ENCODE data around the gene MBOAT2.

Gene MBOAT2

GRCh38 chr2:9010866-9011265 lies 7.4 kb upstream of the MBOAT2 start:
- Histone ChIP-seq H3K9ac (no peak overlapping the region), H3K27me3 (ENCODE audit: control insufficient read depth, insufficient read depth, low read length) (no peaks in the 10 kb centered on the region), H3K79me2 (no peaks in the 10 kb centered on the region), H3K36me3 (ENCODE audit: control insufficient read depth, insufficient read depth, low read length) (no peaks in the 10 kb centered on the region), H3K4me3 (ENCODE audit: low read depth, low read length) (no peak overlapping the region), H3K4me1 (peaks cover 4% of the 10 kb centered on the region), H3K4me2 (ENCODE audit: low read length) (no peak overlapping the region), H3K27ac (no peak overlapping the region), H2AFZ (no peak overlapping the region), H3K9me3 (ENCODE audit: control insufficient read depth, low read length) (no peaks in the 10 kb centered on the region)
- no peak for TF ChIP-seq CTCF (IDR thresholded peaks at IDR 0.05)

GRCh38 chr2:9008951-9009664 lies 5.6 kb upstream of the MBOAT2 start:
- no peak for TF ChIP-seq CTCF (IDR thresholded peaks at IDR 0.05)
- H3K27me3 ChIP-seq (ENCODE audit: control insufficient read depth, insufficient read depth, low read length): no peaks in the 10 kb centered on the region
- H3K27ac ChIP-seq: no peak overlapping the region
- no peak overlapping the region for H3K4me3 ChIP-seq (ENCODE audit: low read depth, low read length)
- H3K79me2 ChIP-seq: peaks cover 2% of the 10 kb centered on the region
- no peak overlapping the region for H3K9ac ChIP-seq
- H3K4me1 ChIP-seq: peaks cover 5% of the 10 kb centered on the region
- H3K36me3 ChIP-seq (ENCODE audit: control insufficient read depth, insufficient read depth, low read length): no peaks in the 10 kb centered on the region
- no peak overlapping the region for H2AFZ ChIP-seq
- H3K9me3 ChIP-seq (ENCODE audit: control insufficient read depth, low read length): no peaks in the 10 kb centered on the region
- H3K4me2 ChIP-seq (ENCODE audit: low read length): no peak overlapping the region

- Histone ChIP-seq H3K9me3 (ENCODE audit: control insufficient read depth, low read length) (no peaks in the 10 kb centered on the region), H3K4me1 (peaks cover 5% of the 10 kb centered on the region), H3K36me3 (ENCODE audit: control insufficient read depth, insufficient read depth, low read length) (no peaks in the 10 kb centered on the region), H3K27me3 (ENCODE audit: control insufficient read depth, insufficient read depth, low read length) (no peaks in the 10 kb centered on the region), H3K4me3 (ENCODE audit: low read depth, low read length) (no peak overlapping the region), H3K27ac (no peak overlapping the region), H2AFZ (no peak overlapping the region), H3K4me2 (ENCODE audit: low read length) (no peak overlapping the region), H3K79me2 (peaks cover 9% of the 10 kb centered on the region), H3K9ac (no peak overlapping the region)
- TF ChIP-seq CTCF (IDR thresholded peaks at IDR 0.05): no peak
These were observed 2.9 kb upstream of the MBOAT2 start for GRCh38 chr2:9006368-9006767.

GRCh38 chr2:9004338-9005204 lies 1.1 kb upstream of the MBOAT2 start:
- Histone ChIP-seq H3K27ac (peak overlapping the region; percentile 73), H3K4me3 (ENCODE audit: low read depth, low read length) (peak overlapping the region; percentile 89), H3K79me2 (peaks cover 11% of the 10 kb centered on the region), H3K4me2 (ENCODE audit: low read length) (peak overlapping the region; percentile 81), H3K36me3 (ENCODE audit: control insufficient read depth, insufficient read depth, low read length) (no peaks in the 10 kb centered on the region), H3K27me3 (ENCODE audit: control insufficient read depth, insufficient read depth, low read length) (no peaks in the 10 kb centered on the region), H3K4me1 (peaks cover 6% of the 10 kb centered on the region), H3K9me3 (ENCODE audit: control insufficient read depth, low read length) (no peaks in the 10 kb centered on the region), H2AFZ (peak overlapping the region; percentile 93), H3K9ac (peak overlapping the region; percentile 85)
- no peak for TF ChIP-seq CTCF (IDR thresholded peaks at IDR 0.05)
